HCT116 (cell line): ENCODE results near the gene RAB38. TPM values are rescaled to one million over a fixed set of nuclear protein-coding genes. Genes with fewer than 3 reads are reported as not detected.

ENCODE experiments used
- ATAC-seq: fragments of 200-7000 bp; cut with Tn5 transposase; 2 replicates; pipeline ENCODE4 v1.9.1; 2020; ENCODE audit warnings: mild to moderate bottlenecking, moderate library complexity
- BruUV-seq: library from RNA; stranded (reverse); fragments of 400-500 nt; replicated peaks from 2 replicates; lab custom pipeline; 2021; lab: Mats Ljungman, UMichigan
- CTCF ChIA-PET: fragments of 300-600 bp; sonication (Branson Sonifier 250); formaldehyde crosslinking; loops from one replicate; lab custom pipeline; 2021; ENCODE audit warnings: antibody characterized with exemption; lab: Charles Lee
- POLR2A ChIA-PET: fragments of 300-600, 350-600 bp; sonication (Branson Sonifier 250); formaldehyde crosslinking; loops from one replicate; lab custom pipeline; 2021; ENCODE audit warnings: antibody characterized with exemption; lab: Charles Lee
- RAD21 ChIA-PET, 2 experiments: fragments of 300-600 bp; sonication (Branson Sonifier 250); formaldehyde crosslinking; loops; one replicate each; lab custom pipeline; 2023; ENCODE audit warnings: low total read pairs in 2 of 2; ENCODE audit not compliant: uncharacterized antibody in 2 of 2, unreplicated experiment in 2 of 2, low non-redundant PET in 1 of 2; lab: Charles Lee
- DNase-seq: peaks from one replicate; pipeline ENCODE4 v3.0.0-alpha.2; 2010; ENCODE audit warnings: low read depth, low spot score
- H2AFZ ChIP-seq: fragments of 200-600 bp; shearing (Covaris generic), sonication (generic); 2 replicates; pipeline ENCODE4 v1.6.1; 2017; ENCODE audit warnings: low read depth, mixed run types, mixed read lengths, antibody characterized with exemption, low read length; ENCODE audit not compliant: poor library complexity, severe bottlenecking
- H3K27ac ChIP-seq: 2 replicates; pipeline ENCODE4 v1.5.1; 2012; ENCODE audit warnings: low read depth, low read length
- H3K27me3 ChIP-seq: fragments of 200-600 bp; sonication (generic); 2 replicates; pipeline ENCODE4 v1.6.1; 2016; ENCODE audit warnings: mixed run types, low read length, mixed read lengths; ENCODE audit not compliant: insufficient read depth
- H3K36me3 ChIP-seq, 2 experiments: fragments of 200-500 bp in 1 of 2; fragments of 200-600 bp in 1 of 2; sonication (Bioruptor generic) in 1 of 2; sonication (generic) in 1 of 2; 2 replicates each; pipeline versions ENCODE4 v1.5.1 to v1.6.1; 2014 to 2016; ENCODE audit warnings: low read length in 2 of 2, inconsistent platforms in 1 of 2, mixed read lengths in 1 of 2, mixed run types in 1 of 2; ENCODE audit not compliant: insufficient read depth in 2 of 2, control insufficient read depth in 1 of 2
- H3K4me1 ChIP-seq, 2 experiments: fragments of 200-600 bp in 1 of 2; sonication (generic) in 1 of 2; 2 replicates each; pipeline versions ENCODE4 v1.5.1 to v1.6.1; 2012 to 2017; ENCODE audit warnings: low read length in 2 of 2, inconsistent platforms in 1 of 2, mild to moderate bottlenecking in 1 of 2, mixed read lengths in 1 of 2, mixed run types in 1 of 2, moderate library complexity in 1 of 2; ENCODE audit not compliant: insufficient read depth in 2 of 2, control insufficient read depth in 1 of 2
- H3K4me2 ChIP-seq: fragments of 200-600 bp; sonication (generic); 2 replicates; pipeline ENCODE4 v1.6.1; 2017; ENCODE audit warnings: mixed run types, low read length, mixed read lengths
- H3K4me3 ChIP-seq, 2 experiments: fragments of 200-600 bp in 1 of 2; sonication (generic) in 1 of 2; replicated peaks in 1 of 2; 2 replicates each; pipeline ENCODE4 v1.5.1; 2011 to 2016; ENCODE audit warnings: low read length in 2 of 2, control low read depth in 1 of 2, low read depth in 1 of 2, mild to moderate bottlenecking in 1 of 2, mixed read lengths in 1 of 2, mixed run types in 1 of 2
- H3K79me2 ChIP-seq: fragments of 200-600 bp; sonication (generic); 2 replicates; pipeline ENCODE4 v1.6.1; 2017; ENCODE audit warnings: mild to moderate bottlenecking, mixed run types, low read length, moderate library complexity, mixed read lengths; ENCODE audit not compliant: insufficient read depth
- H3K9ac ChIP-seq: fragments of 200-600 bp; sonication (generic); 2 replicates; pipeline ENCODE4 v1.6.1; 2016; ENCODE audit warnings: low read length, mixed read lengths
- H3K9me2 ChIP-seq: fragments of 200-600 bp; sonication (generic), shearing (Covaris generic); 2 replicates; pipeline ENCODE4 v1.6.1; 2017; ENCODE audit warnings: mixed run types, mild to moderate bottlenecking, moderate library complexity; ENCODE audit not compliant: insufficient read depth
- H3K9me3 ChIP-seq, 2 experiments: fragments of 200-500 bp in 1 of 2; fragments of 200-600 bp in 1 of 2; sonication (Bioruptor generic) in 1 of 2; sonication (generic) in 1 of 2; 2 replicates each; pipeline ENCODE4 v1.6.1; 2014 to 2017; ENCODE audit warnings: low read length in 2 of 2, mixed read lengths in 2 of 2, inconsistent platforms in 1 of 2, low read depth in 1 of 2, mild to moderate bottlenecking in 1 of 2, mixed run types in 1 of 2, moderate library complexity in 1 of 2; ENCODE audit not compliant: control insufficient read depth in 1 of 2, insufficient read depth in 1 of 2
- H4K20me1 ChIP-seq: fragments of 200-600 bp; sonication (generic), shearing (Covaris generic); 2 replicates; pipeline ENCODE4 v1.6.1; 2017; ENCODE audit warnings: mixed run types, mild to moderate bottlenecking, moderate library complexity; ENCODE audit not compliant: insufficient read depth
- ATF3 ChIP-seq: IDR thresholded peaks from 2 replicates; pipeline ENCODE4 v1.6.1; 2012
- CBX3 ChIP-seq: IDR thresholded peaks from 2 replicates; pipeline ENCODE4 v1.6.1; 2012; ENCODE audit warnings: low read depth
- CEBPB ChIP-seq: IDR thresholded peaks from 2 replicates; pipeline ENCODE4 v1.6.1; 2012; ENCODE audit warnings: low read depth
- EGR1 ChIP-seq: IDR thresholded peaks from 2 replicates; pipeline ENCODE4 v1.6.1; 2012; ENCODE audit warnings: low read depth
- EZH2 ChIP-seq: fragments of 200-600 bp; sonication (generic); IDR thresholded peaks from 2 replicates; pipeline ENCODE4 v1.6.1; 2017; ENCODE audit warnings: antibody characterized with exemption, mixed run types
- EZH2phosphoT487 ChIP-seq: fragments of 200-600 bp; IDR thresholded peaks from 2 replicates; pipeline ENCODE4 v1.6.1; 2018; ENCODE audit warnings: antibody characterized with exemption, borderline replicate concordance
- FOSL1 ChIP-seq: IDR thresholded peaks from 2 replicates; pipeline ENCODE4 v1.6.1; 2012; ENCODE audit warnings: low read depth
- JUND ChIP-seq: IDR thresholded peaks from 2 replicates; pipeline ENCODE4 v1.6.1; 2012
- MAX ChIP-seq: IDR thresholded peaks from 2 replicates; pipeline ENCODE4 v1.6.1; 2012
- POLR2A ChIP-seq: IDR thresholded peaks from 2 replicates; pipeline ENCODE4 v1.7.0; 2011; ENCODE audit warnings: borderline replicate concordance; ENCODE audit not compliant: insufficient read depth, insufficient read length; ENCODE audit errors: extremely low read depth
- POLR2AphosphoS5 ChIP-seq: IDR thresholded peaks from 2 replicates; pipeline ENCODE4 v1.6.1; 2011; ENCODE audit warnings: mild to moderate bottlenecking, low read depth, low read length, moderate library complexity
- RAD21 ChIP-seq: IDR thresholded peaks from 2 replicates; pipeline ENCODE4 v1.6.1; 2012; ENCODE audit warnings: low read depth, mild to moderate bottlenecking
- REST ChIP-seq: IDR thresholded peaks from 2 replicates; pipeline ENCODE4 v1.6.1; 2012; ENCODE audit warnings: low read depth
- SIN3A ChIP-seq: IDR thresholded peaks from 2 replicates; pipeline ENCODE4 v1.6.1; 2012; ENCODE audit warnings: low read depth
- SRF ChIP-seq: IDR thresholded peaks from 2 replicates; pipeline ENCODE4 v1.6.1; 2012; ENCODE audit warnings: low read depth
- TCF7L2 ChIP-seq: IDR thresholded peaks from 2 replicates; pipeline ENCODE4 v1.7.0; 2011; ENCODE audit warnings: borderline replicate concordance, inconsistent platforms; ENCODE audit not compliant: insufficient read depth, insufficient read length; ENCODE audit errors: extremely low read depth
- ZBTB33 ChIP-seq: IDR thresholded peaks from 2 replicates; pipeline ENCODE4 v1.6.1; 2011; ENCODE audit warnings: mild to moderate bottlenecking, low read length, moderate library complexity; ENCODE audit not compliant: insufficient replicate concordance; ENCODE audit errors: extremely low read depth
- ZFX ChIP-seq: fragments of 450-650 bp; IDR thresholded peaks from 2 replicates; pipeline ENCODE4 v1.6.1; 2017
- ZNF274 ChIP-seq: fragments of 200-500 bp; sonication (Bioruptor generic); IDR thresholded peaks from 2 replicates; pipeline ENCODE4 v1.6.1; 2014; ENCODE audit warnings: mild to moderate bottlenecking, low read depth, low read length, inconsistent platforms
- intact Hi-C: fragments of 100-400 bp; cut with micrococcal nuclease; formaldehyde crosslinking; loops from 2 replicates; pipeline ENCODE4 v1.10.0; 2022
- total RNA-seq: library from RNA; stranded (reverse); gene quantifications from one replicate; pipeline ENCODE4 v1.2.1, GENCODE V29; 2021; ENCODE audit not compliant: unreplicated experiment

RAB38 gene
- total RNA-seq, 1 experiment from 2014 or later: 15.1 TPM

- no peak overlapping the region for H3K4me3 ChIP-seq
- H3K27me3 ChIP-seq: no peaks in the 10 kb centered on the region
- no peak overlapping the region for H2AFZ ChIP-seq
- H3K79me2 ChIP-seq: no peaks in the 10 kb centered on the region
- no TSS peak for BruUV-seq
- H3K27ac ChIP-seq: no peak overlapping the region
- DNase-seq (no peak), ATAC-seq (no peak)
- H3K4me2 ChIP-seq: no peak overlapping the region
- RAD21 ChIA-PET: no interaction called here
- CTCF ChIA-PET: no interaction called here
- H3K36me3 ChIP-seq: no peaks in the 10 kb centered on the region
- POLR2A ChIA-PET: no interaction called here
- peaks cover 0 to 6% of the 10 kb centered on the region in 2 experiments; a peak in 1 of 4 replicates for H3K4me1 ChIP-seq
- H3K9me3 ChIP-seq: no peaks in the 10 kb centered on the region
- TF ChIP-seq ZNF274 (no peak), POLR2A (no peak), EZH2phosphoT487 (no peak), EGR1 (no peak), SIN3A (no peak), CEBPB (no peak), ZBTB33 (no peak), CBX3 (no peak), ATF3 (no peak), REST (no peak), POLR2AphosphoS5 (no peak), SRF (no peak), FOSL1 (no peak), JUND (no peak), RAD21 (no peak), EZH2 (no peak), TCF7L2 (no peak), ZFX (no peak), MAX (no peak)
- no peaks in the 10 kb centered on the region for H4K20me1 ChIP-seq
- no peak overlapping the region for H3K9ac ChIP-seq
- H3K9me2 ChIP-seq: 0 out of 2 replicates have a peak, but pooled peaks cover 3% of the 10 kb centered on the region
- intact Hi-C loops: no loop called here
These were observed 33.5 kb upstream of the RAB38 start for GRCh38 chr11:88208745-88209144.
